ENCODE data around the gene ARSI. TPM values are rescaled to one million over a fixed set of nuclear protein-coding genes. Genes with fewer than 3 reads are reported as not detected.

The ARSI gene
- total RNA-seq, 1 donor: 4.7 TPM

DNA sequence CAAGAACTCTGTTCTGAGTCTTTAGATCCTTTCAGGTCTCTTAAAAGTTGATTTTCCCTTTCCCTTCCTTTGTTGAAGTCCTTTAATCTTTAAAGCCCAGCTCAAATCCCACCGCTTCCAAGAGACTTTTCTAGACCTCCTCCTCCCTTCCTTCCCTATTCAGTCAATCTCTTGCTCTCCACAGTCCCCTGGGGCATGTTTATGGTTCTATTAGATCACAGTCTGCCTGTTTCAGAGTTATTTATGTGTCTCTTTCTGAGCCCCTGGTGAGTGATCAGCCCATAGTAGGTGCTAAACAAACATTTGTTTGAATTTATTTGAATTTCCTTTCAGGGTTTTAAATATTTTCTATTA is 7.2 kb upstream of the ARSI start:
- TF ChIP-seq, protein P1, sequence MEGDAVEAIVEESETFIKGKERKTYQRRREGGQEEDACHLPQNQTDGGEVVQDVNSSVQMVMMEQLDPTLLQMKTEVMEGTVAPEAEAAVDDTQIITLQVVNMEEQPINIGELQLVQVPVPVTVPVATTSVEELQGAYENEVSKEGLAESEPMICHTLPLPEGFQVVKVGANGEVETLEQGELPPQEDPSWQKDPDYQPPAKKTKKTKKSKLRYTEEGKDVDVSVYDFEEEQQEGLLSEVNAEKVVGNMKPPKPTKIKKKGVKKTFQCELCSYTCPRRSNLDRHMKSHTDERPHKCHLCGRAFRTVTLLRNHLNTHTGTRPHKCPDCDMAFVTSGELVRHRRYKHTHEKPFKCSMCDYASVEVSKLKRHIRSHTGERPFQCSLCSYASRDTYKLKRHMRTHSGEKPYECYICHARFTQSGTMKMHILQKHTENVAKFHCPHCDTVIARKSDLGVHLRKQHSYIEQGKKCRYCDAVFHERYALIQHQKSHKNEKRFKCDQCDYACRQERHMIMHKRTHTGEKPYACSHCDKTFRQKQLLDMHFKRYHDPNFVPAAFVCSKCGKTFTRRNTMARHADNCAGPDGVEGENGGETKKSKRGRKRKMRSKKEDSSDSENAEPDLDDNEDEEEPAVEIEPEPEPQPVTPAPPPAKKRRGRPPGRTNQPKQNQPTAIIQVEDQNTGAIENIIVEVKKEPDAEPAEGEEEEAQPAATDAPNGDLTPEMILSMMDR (IDR thresholded peaks at IDR 0.05; ENCODE audit: extremely low read depth, low read depth, low read length): no peak
- H3K4me2 ChIP-seq (ENCODE audit: insufficient read depth, low read length): no peak overlapping the region
- no peaks in the 10 kb centered on the region for H3K36me3 ChIP-seq (ENCODE audit: insufficient read depth, low read length)
- no peaks in the 10 kb centered on the region for H3K27me3 ChIP-seq (ENCODE audit: insufficient read depth, low read length)
- no peaks in the 10 kb centered on the region for H4K20me1 ChIP-seq (ENCODE audit: insufficient read depth, low read length)
- no peak overlapping the region for H3K4me3 ChIP-seq (ENCODE audit: insufficient read depth, low read length)
- no peak overlapping the region for H3K27ac ChIP-seq (ENCODE audit: low read depth, low read length)
- no peak for DNase-seq (ENCODE audit: insufficient read length, low spot score, missing footprints)
- no peak overlapping the region for H2AFZ ChIP-seq (ENCODE audit: low read length)
- no peaks in the 10 kb centered on the region for H3K9me3 ChIP-seq (ENCODE audit: low read depth, low read length)
- no peaks in the 10 kb centered on the region for H3K79me2 ChIP-seq (ENCODE audit: insufficient read depth, low read length)
- no peaks in the 10 kb centered on the region for H3K4me1 ChIP-seq (ENCODE audit: insufficient read depth, low read length)

DNA sequence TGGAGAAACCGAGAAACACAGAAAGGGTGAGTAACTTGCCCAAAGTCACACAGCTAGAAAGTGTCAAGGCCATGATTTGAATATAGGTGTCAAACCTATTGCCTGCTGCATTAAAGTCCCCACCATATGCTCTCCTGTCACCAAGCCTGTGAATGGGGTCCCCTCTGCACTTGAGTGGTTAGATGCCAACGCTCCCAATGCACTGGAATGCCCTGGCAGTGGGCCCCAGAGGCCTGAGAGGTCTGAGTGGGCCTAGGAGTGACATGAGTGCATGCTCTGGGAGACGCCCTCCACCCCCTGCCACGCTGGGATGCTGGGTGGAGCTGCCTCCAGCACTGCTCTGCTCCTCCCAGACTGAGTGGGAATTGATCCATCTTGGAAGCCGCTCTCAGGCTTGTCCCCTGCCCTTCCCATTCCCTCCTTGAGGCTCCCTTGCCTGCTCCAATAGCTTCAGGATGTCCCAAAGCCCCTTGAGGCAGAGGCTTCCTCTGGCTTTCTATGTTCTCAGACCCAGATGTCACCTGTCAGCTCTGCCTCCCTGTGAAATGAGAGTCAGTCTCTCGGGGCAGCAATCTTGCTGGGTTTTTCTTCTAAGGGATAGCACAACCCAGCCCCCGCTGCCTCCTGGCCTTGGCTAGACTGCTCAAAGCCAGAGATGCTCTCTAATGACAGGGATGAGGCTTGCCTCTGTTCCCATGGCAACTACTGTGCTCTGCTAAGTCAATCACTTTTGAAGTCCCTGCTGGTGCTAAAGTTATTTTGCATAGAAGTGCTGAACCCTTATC is 6.6 kb upstream of the ARSI start:
- no peaks in the 10 kb centered on the region for H3K4me1 ChIP-seq (ENCODE audit: insufficient read depth, low read length)
- H3K4me2 ChIP-seq (ENCODE audit: insufficient read depth, low read length): no peak overlapping the region
- H3K9me3 ChIP-seq (ENCODE audit: low read depth, low read length): no peaks in the 10 kb centered on the region
- H3K4me3 ChIP-seq (ENCODE audit: insufficient read depth, low read length): no peak overlapping the region
- no peak for DNase-seq (ENCODE audit: insufficient read length, low spot score, missing footprints)
- TF ChIP-seq, protein P1 (IDR thresholded peaks at IDR 0.05; ENCODE audit: extremely low read depth, low read depth, low read length): no peak
- no peaks in the 10 kb centered on the region for H3K79me2 ChIP-seq (ENCODE audit: insufficient read depth, low read length)
- no peak overlapping the region for H2AFZ ChIP-seq (ENCODE audit: low read length)
- no peaks in the 10 kb centered on the region for H3K36me3 ChIP-seq (ENCODE audit: insufficient read depth, low read length)
- H4K20me1 ChIP-seq (ENCODE audit: insufficient read depth, low read length): no peaks in the 10 kb centered on the region
- no peaks in the 10 kb centered on the region for H3K27me3 ChIP-seq (ENCODE audit: insufficient read depth, low read length)
- H3K27ac ChIP-seq (ENCODE audit: low read depth, low read length): no peak overlapping the region

DNA sequence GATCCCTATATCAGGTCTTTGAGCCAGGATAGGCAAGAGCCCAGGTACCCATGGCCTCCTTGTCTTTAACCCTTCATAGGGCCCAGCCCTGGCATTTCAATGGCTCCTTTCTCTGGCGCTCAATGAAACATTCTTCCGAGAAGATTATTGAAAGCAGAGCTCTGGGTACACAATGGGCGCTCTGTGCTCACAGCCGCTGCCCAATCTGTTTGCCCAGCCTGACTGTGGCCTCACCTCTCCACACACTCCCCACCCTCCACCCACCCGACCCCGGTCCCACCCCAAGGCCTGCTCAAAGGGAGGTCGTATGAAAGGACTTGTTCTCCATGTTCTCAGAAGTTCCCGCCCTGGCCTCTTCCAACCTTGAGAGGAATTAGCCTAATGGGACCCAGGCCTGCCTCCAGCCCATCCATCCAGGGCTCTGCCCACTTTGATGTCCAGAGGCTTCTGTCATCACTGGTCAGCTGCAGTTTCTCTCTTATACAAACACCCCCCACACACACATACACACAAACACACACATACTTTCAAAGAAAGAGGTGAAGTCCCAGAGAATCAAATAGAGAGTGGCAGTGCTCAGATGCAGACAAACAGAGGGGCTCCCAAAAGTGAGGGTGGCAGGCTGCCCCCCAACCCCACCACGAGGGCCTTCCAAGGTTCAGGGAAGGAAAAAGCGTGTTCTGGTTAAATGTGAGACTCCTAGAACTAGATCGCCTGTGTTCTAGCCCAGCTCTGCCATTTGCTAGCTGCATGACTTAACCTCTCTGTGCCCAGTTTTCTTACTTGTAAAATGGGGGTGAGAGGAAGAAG is 5.1 kb upstream of the ARSI start:
- H3K27ac ChIP-seq (ENCODE audit: low read depth, low read length): no peak overlapping the region
- H3K36me3 ChIP-seq (ENCODE audit: insufficient read depth, low read length): no peaks in the 10 kb centered on the region
- no peak overlapping the region for H2AFZ ChIP-seq (ENCODE audit: low read length)
- peaks cover 5% of the 10 kb centered on the region for H3K4me1 ChIP-seq (ENCODE audit: insufficient read depth, low read length)
- TF ChIP-seq, protein P1 (IDR thresholded peaks at IDR 0.05; ENCODE audit: extremely low read depth, low read depth, low read length): no peak
- no peak for DNase-seq (ENCODE audit: insufficient read length, low spot score, missing footprints)
- no peak overlapping the region for H3K4me3 ChIP-seq (ENCODE audit: insufficient read depth, low read length)
- no peak overlapping the region for H3K4me2 ChIP-seq (ENCODE audit: insufficient read depth, low read length)
- H4K20me1 ChIP-seq (ENCODE audit: insufficient read depth, low read length): no peaks in the 10 kb centered on the region
- H3K27me3 ChIP-seq (ENCODE audit: insufficient read depth, low read length): no peaks in the 10 kb centered on the region
- H3K9me3 ChIP-seq (ENCODE audit: low read depth, low read length): no peaks in the 10 kb centered on the region
- no peaks in the 10 kb centered on the region for H3K79me2 ChIP-seq (ENCODE audit: insufficient read depth, low read length)

DNA sequence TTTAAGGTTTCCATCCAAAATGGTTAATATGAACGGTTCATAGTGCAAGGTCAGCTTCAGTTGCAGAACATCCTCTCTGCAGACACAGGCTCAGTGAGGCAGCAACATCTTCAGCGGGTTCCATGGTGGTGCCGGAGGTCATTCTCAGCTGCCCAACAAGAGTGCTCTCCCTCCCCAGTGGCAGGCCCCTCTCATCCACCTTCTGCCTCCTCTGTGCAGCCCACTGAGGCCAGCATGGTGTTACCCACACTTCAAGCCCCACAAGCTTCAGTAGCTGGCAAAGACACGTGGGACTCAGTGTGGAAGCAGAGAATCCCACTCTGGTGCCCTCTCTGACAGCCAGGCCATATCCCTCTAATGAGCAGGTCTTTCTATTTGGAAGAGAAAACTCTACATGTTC is 4.1 kb upstream of the ARSI start:
- H3K4me3 ChIP-seq (ENCODE audit: insufficient read depth, low read length): no peak overlapping the region
- peaks cover 7% of the 10 kb centered on the region for H3K4me1 ChIP-seq (ENCODE audit: insufficient read depth, low read length)
- H4K20me1 ChIP-seq (ENCODE audit: insufficient read depth, low read length): no peaks in the 10 kb centered on the region
- no peak for DNase-seq (ENCODE audit: insufficient read length, low spot score, missing footprints)
- H2AFZ ChIP-seq (ENCODE audit: low read length): no peak overlapping the region
- no peak overlapping the region for H3K4me2 ChIP-seq (ENCODE audit: insufficient read depth, low read length)
- H3K79me2 ChIP-seq (ENCODE audit: insufficient read depth, low read length): no peaks in the 10 kb centered on the region
- no peak overlapping the region for H3K27ac ChIP-seq (ENCODE audit: low read depth, low read length)
- TF ChIP-seq, protein P1 (IDR thresholded peaks at IDR 0.05; ENCODE audit: extremely low read depth, low read depth, low read length): no peak
- no peaks in the 10 kb centered on the region for H3K9me3 ChIP-seq (ENCODE audit: low read depth, low read length)
- no peaks in the 10 kb centered on the region for H3K27me3 ChIP-seq (ENCODE audit: insufficient read depth, low read length)
- no peaks in the 10 kb centered on the region for H3K36me3 ChIP-seq (ENCODE audit: insufficient read depth, low read length)

All from osteoblast (primary cell).